MCF 10A (cell line): ENCODE data around the gene MAGEB2. TPM values are rescaled to one million over a fixed set of nuclear protein-coding genes. Genes with fewer than 3 reads are reported as not detected.

Source experiments
- Bru-seq: library from RNA; stranded (reverse); fragments of 400-500 nt; gene quantifications from one replicate; lab custom pipeline; 2021; lab: Mats Ljungman, UMichigan
- BruChase-seq, 2 experiments: library from RNA; stranded (reverse); fragments of 400-500 nt; gene quantifications; one replicate each; lab custom pipeline; 2021; lab: Mats Ljungman, UMichigan
- BruUV-seq: library from RNA; stranded (reverse); fragments of 400-500 nt; replicated peaks from 2 replicates; lab custom pipeline; 2021; lab: Mats Ljungman, UMichigan
- CTCF ChIA-PET: fragments of 300-600 bp; sonication (Branson Sonifier 250); formaldehyde crosslinking; extraction: SDS; loops from one replicate; lab custom pipeline; 2021; ENCODE audit warnings: antibody characterized with exemption, inconsistent platforms; lab: Yijun Ruan, JAX
- POLR2A ChIA-PET: fragments of 300-600, 350-650 bp; sonication (Branson Sonifier 250); formaldehyde crosslinking; extraction: SDS; loops from one replicate; lab custom pipeline; 2020; ENCODE audit warnings: antibody characterized with exemption, inconsistent platforms; lab: Yijun Ruan, JAX
- DNase-seq: peaks from one replicate; pipeline ENCODE4 v3.0.0-alpha.2; 2018; ENCODE audit not compliant: unreplicated experiment
- H3K27ac Mint-ChIP-seq: one replicate; pipeline ENCODE4 v1.8.0; 2022; ENCODE audit warnings: mild to moderate bottlenecking, low read depth, mixed read lengths; ENCODE audit not compliant: unreplicated experiment
- H3K27me3 Mint-ChIP-seq: one replicate; pipeline ENCODE4 v1.8.0; 2022; ENCODE audit warnings: mixed read lengths; ENCODE audit not compliant: insufficient read depth, unreplicated experiment
- H3K36me3 Mint-ChIP-seq: one replicate; pipeline ENCODE4 v1.8.0; 2022; ENCODE audit warnings: mild to moderate bottlenecking, moderate library complexity, mixed read lengths; ENCODE audit not compliant: insufficient read depth, unreplicated experiment
- H3K4me1 Mint-ChIP-seq: one replicate; pipeline ENCODE4 v1.8.0; 2022; ENCODE audit warnings: mixed read lengths; ENCODE audit not compliant: insufficient read depth, unreplicated experiment
- H3K4me3 Mint-ChIP-seq: one replicate; pipeline ENCODE4 v1.8.0; 2022; ENCODE audit warnings: mild to moderate bottlenecking, moderate library complexity, mixed read lengths; ENCODE audit not compliant: unreplicated experiment
- H3K9me3 Mint-ChIP-seq: one replicate; pipeline ENCODE4 v1.8.0; 2022; ENCODE audit warnings: mixed read lengths; ENCODE audit not compliant: unreplicated experiment
- intact Hi-C: fragments of 100-400 bp; cut with micrococcal nuclease; formaldehyde crosslinking; loops from 2 replicates; pipeline ENCODE4 v1.14.1; 2022
- long read RNA-seq: library from polyadenylated mRNA; stranded (forward); transcript quantifications from one replicate; pipeline ENCODE4 v2.0.0, GENCODE V29; 2022
- total RNA-seq: library from RNA; stranded (reverse); gene quantifications from 2 replicates; pipeline ENCODE4 v1.2.3, GENCODE V29; 2022
- TF ChIP-seq, protein P1 (sequence below): fragments of 200-600 bp; IDR thresholded peaks from one replicate; pipeline ENCODE4 v1.8.0; 2022; ENCODE audit warnings: antibody characterized with exemption, mild to moderate bottlenecking; ENCODE audit not compliant: unreplicated experiment

The MAGEB2 gene, protein sequence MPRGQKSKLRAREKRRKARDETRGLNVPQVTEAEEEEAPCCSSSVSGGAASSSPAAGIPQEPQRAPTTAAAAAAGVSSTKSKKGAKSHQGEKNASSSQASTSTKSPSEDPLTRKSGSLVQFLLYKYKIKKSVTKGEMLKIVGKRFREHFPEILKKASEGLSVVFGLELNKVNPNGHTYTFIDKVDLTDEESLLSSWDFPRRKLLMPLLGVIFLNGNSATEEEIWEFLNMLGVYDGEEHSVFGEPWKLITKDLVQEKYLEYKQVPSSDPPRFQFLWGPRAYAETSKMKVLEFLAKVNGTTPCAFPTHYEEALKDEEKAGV
- not detected in 2 replicates for total RNA-seq
- not detected for Bru-seq, nascent RNA
- BruChase-seq, experiment 1, labeled RNA remaining after a 6-hour chase: not detected
- BruChase-seq, experiment 2, labeled RNA remaining after a 2-hour chase: not detected
- long read RNA-seq: 0 reads

DNA sequence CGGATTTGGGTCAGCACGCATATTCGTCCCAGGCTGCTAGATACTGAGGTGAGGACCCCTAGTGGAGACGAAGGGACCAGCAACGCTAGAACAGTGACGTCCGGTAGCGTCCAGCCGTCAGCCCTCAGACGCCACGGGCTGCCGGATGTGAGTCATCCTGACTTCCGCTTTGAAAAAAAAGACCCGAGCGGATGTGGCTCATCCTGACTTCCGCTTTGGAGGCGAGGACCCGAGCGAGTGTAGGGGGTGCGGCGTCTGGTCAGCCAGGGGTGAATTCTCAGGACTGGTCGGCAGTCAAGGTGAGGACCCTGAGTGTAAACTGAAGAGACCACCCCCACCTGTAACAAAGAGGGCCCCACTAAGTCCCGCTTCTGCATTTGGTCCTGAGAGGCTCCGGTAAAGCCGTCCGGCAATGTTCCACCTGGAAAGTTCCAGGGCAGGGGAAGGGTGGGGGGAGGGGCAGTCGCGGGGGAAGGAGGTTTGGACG is at the start of gene MAGEB2:
Gene MAGEB2 (plus strand): TSS at position 207 of the 487 bp plus-strand sequence. CDS start 3,018 bp downstream, outside the sequence.
- no TSS peak for BruUV-seq
- H3K36me3 Mint-ChIP-seq: no peaks in the 10 kb centered on the region
- H3K27me3 Mint-ChIP-seq: peaks cover 33% of the 10 kb centered on the region
- ChIA-PET CTCF (no interaction called here), POLR2A (no interaction called here)
- intact Hi-C loops: no loop called here
- H3K27ac Mint-ChIP-seq: no peak within 1 kb of the TSS
- no peaks in the 10 kb centered on the region for H3K4me1 Mint-ChIP-seq
- no peaks in the 10 kb centered on the region for H3K9me3 Mint-ChIP-seq
- no peak within 1 kb of the TSS for H3K4me3 Mint-ChIP-seq
- DNase-seq: no peak
- TF ChIP-seq, protein P1, sequence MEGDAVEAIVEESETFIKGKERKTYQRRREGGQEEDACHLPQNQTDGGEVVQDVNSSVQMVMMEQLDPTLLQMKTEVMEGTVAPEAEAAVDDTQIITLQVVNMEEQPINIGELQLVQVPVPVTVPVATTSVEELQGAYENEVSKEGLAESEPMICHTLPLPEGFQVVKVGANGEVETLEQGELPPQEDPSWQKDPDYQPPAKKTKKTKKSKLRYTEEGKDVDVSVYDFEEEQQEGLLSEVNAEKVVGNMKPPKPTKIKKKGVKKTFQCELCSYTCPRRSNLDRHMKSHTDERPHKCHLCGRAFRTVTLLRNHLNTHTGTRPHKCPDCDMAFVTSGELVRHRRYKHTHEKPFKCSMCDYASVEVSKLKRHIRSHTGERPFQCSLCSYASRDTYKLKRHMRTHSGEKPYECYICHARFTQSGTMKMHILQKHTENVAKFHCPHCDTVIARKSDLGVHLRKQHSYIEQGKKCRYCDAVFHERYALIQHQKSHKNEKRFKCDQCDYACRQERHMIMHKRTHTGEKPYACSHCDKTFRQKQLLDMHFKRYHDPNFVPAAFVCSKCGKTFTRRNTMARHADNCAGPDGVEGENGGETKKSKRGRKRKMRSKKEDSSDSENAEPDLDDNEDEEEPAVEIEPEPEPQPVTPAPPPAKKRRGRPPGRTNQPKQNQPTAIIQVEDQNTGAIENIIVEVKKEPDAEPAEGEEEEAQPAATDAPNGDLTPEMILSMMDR: no peak

DNA sequence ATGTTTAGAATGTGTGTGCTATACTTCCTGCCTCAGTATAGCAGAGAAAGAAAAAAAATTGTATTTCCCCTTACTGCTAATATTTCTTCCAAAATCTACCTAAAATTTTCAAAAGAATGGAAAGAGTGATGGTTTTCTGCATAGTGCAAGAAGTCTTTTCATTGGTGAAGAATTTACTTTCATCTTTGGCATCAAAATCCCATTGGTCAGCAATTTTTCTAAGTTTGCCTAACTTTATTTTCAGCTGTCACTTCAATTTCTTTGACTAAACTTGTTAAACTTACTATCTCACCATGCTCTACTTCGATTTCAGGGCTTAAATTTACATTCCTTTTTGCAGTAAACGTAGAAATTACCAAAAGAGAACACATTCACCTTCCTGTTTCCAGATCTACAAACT is 44.5 kb upstream of the MAGEB2 start:
- Mint-ChIP-seq H3K4me3 (no peak overlapping the region), H3K27ac (no peak overlapping the region), H3K27me3 (peaks cover 52% of the 10 kb centered on the region), H3K36me3 (no peaks in the 10 kb centered on the region), H3K9me3 (no peaks in the 10 kb centered on the region), H3K4me1 (no peaks in the 10 kb centered on the region)
- BruUV-seq: no TSS peak
- ChIA-PET CTCF (no interaction called here), POLR2A (no interaction called here)
- no peak for DNase-seq
- intact Hi-C loops: no loop called here
- TF ChIP-seq, protein P1: no peak

DNA sequence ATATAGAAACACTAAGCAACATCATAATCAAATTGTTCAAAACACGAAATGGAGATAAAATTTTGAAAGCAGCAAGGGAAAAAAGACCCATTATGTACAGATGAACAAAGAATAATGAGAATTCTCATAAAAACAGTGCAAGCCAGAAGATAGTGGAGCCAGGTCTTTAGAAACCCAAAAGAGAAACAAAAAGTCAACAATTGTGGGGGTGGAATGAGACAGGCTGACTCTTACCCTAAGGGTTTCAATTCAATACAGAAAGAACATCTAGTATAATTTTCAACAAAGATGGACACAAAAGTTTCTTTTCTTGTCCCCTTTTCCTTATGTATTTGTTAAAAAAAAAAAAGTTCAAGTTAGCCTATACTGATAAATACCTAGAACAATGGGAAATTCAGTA is 34.0 kb upstream of the MAGEB2 start:
- DNase-seq: no peak
- H3K36me3 Mint-ChIP-seq: no peaks in the 10 kb centered on the region
- no peaks in the 10 kb centered on the region for H3K9me3 Mint-ChIP-seq
- TF ChIP-seq, protein P1: no peak
- ChIA-PET POLR2A (no interaction called here), CTCF (no interaction called here)
- H3K4me1 Mint-ChIP-seq: no peaks in the 10 kb centered on the region
- intact Hi-C loops: no loop called here
- H3K4me3 Mint-ChIP-seq: no peak overlapping the region
- BruUV-seq: no TSS peak
- H3K27me3 Mint-ChIP-seq: peaks cover 66% of the 10 kb centered on the region
- no peak overlapping the region for H3K27ac Mint-ChIP-seq

DNA sequence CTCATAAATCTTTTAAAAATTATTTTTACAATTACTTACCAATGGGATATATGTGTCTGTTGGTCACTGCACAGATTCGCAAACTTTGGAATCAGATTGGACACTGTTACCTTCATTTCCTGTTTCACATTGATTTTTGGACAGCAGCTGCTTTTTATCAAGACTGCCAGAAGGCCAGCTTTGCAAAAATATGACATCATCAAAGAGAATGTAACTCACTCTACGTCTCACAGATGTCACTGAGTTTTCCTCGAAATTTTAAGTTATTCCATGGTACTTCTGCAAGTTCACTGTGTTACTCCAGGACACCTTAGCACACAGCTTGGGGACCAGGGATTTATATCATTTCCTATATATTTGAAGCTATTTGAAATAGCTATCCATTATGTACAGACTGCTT is 31.8 kb upstream of the MAGEB2 start:
- Mint-ChIP-seq H3K4me3 (no peak overlapping the region), H3K4me1 (no peaks in the 10 kb centered on the region), H3K27me3 (peaks cover 67% of the 10 kb centered on the region), H3K27ac (no peak overlapping the region), H3K9me3 (no peaks in the 10 kb centered on the region), H3K36me3 (no peaks in the 10 kb centered on the region)
- intact Hi-C loops: no loop called here
- no peak for DNase-seq
- no TSS peak for BruUV-seq
- CTCF ChIA-PET: interaction anchor here (2.2 kb wide), 1 partner anchor 13 kb away, joined by 9 read pairs; no protein-coding TSS in a partner anchor
- TF ChIP-seq, protein P1: no peak
- POLR2A ChIA-PET: no interaction called here
